Measurements from ENCODE around the gene SYS1.
A peak's percentile ranks its signal among the peaks of the same experiment; 100 is the strongest.

The SYS1 gene

DNA sequence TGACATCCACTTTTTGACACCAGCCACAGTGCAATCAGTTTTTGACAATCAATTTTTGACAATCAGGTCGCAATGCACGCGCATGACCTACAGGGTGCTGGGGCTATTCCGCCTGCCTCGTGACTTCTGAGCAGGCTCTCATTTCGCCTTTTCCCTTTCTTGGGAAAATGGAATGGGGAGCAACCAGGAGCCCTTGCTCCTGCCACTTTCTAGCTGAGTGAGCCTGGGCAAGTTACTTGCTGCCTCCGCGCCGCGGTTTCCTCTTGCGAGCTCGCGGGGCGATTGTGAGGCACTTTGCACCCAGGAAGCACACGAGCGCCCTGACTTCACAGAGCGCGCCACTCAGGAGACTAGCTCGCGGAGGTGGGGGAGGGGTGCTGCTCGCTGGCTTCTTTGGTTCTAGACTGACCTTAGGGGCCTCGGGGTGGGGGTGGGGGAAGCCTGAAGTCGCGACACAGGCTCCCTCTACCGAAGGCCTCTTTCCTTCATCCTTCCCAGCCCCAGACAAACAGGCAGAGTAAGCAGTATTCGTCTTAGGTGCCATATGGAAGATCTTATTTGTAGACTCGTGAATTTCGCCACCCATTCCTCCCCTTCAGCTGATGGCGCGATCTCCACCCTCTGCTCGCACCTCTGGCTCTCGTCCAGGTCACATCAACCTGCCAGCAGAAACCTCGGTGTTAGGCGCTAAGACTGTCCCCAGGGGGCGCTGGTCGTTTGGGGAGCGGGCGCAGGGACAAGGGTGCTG lies 10.6 kb downstream of the SYS1 start:
- Histone ChIP-seq H3K9me3 (ENCODE audit: control insufficient read depth, insufficient read depth, low read length) (no peaks in the 10 kb centered on the region), H3K4me2 (ENCODE audit: low read length) (peak overlapping the region; percentile 73), H3K9me2 (replicated peaks; ENCODE audit: control insufficient read depth, low read length) (no peaks in the 10 kb centered on the region), H3F3A (ENCODE audit: control insufficient read depth, insufficient read depth) (peaks cover 12% of the 10 kb centered on the region), H3K27me3 (ENCODE audit: control insufficient read depth, low read length) (no peaks in the 10 kb centered on the region), H3K27ac (ENCODE audit: low read depth, low read length) (peak overlapping the region; percentile 40), H3K79me2 (ENCODE audit: control insufficient read depth, low read length) (peaks cover 7% of the 10 kb centered on the region; the same call in 1 of the 2 replicates), H3K4me3 (ENCODE audit: low read length) (peak overlapping the region; percentile 69), H4K20me1 (ENCODE audit: control insufficient read depth, insufficient read depth, low read depth, low read length) (peaks cover 6% of the 10 kb centered on the region; the same call in 1 of the 2 replicates), H3K36me3 (ENCODE audit: control insufficient read depth, low read length) (peaks cover 7% of the 10 kb centered on the region), H3K4me1 (ENCODE audit: control insufficient read depth, low read length) (peaks cover 31% of the 10 kb centered on the region)
- TF ChIP-seq, protein P1, sequence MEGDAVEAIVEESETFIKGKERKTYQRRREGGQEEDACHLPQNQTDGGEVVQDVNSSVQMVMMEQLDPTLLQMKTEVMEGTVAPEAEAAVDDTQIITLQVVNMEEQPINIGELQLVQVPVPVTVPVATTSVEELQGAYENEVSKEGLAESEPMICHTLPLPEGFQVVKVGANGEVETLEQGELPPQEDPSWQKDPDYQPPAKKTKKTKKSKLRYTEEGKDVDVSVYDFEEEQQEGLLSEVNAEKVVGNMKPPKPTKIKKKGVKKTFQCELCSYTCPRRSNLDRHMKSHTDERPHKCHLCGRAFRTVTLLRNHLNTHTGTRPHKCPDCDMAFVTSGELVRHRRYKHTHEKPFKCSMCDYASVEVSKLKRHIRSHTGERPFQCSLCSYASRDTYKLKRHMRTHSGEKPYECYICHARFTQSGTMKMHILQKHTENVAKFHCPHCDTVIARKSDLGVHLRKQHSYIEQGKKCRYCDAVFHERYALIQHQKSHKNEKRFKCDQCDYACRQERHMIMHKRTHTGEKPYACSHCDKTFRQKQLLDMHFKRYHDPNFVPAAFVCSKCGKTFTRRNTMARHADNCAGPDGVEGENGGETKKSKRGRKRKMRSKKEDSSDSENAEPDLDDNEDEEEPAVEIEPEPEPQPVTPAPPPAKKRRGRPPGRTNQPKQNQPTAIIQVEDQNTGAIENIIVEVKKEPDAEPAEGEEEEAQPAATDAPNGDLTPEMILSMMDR (IDR thresholded peaks at IDR 0.05; ENCODE audit: low read depth, low read length, poor library complexity, severe bottlenecking), result peak; percentile 97
- TF ChIP-seq EZH2phosphoT487 (IDR thresholded peaks at IDR 0.05; ENCODE audit: borderline replicate concordance, low read length), result no peak

DNA sequence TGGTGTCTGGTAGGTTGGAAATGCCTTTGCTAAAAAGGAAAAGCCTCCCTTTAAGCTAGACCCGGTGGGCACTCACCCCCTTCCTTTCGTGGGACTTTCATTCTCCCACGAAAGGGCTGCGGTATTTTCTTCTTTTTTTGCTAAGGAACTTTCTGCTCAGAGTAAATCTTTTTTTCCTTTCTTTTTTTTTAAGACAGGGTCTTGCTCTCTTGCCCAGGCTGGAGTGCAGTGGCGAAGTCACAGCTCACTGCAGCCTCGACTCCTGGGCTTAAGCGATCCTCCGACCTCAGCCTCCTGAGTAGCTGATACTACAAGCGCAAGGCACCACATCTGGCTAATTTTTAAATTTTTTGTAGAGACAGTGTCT lies 11.1 kb downstream of the SYS1 start:
- peak overlapping the region; percentile 73 for H3K4me2 ChIP-seq (ENCODE audit: low read length)
- peaks cover 1% of the 10 kb centered on the region for H3K36me3 ChIP-seq (ENCODE audit: control insufficient read depth, low read length)
- peaks cover 1% of the 10 kb centered on the region; the same call in 1 of the 2 replicates for H3K79me2 ChIP-seq (ENCODE audit: control insufficient read depth, low read length)
- no peaks in the 10 kb centered on the region for H3K9me3 ChIP-seq (ENCODE audit: control insufficient read depth, insufficient read depth, low read length)
- H3K4me3 ChIP-seq (ENCODE audit: low read length), result peak overlapping the region; percentile 69
- peaks cover 7% of the 10 kb centered on the region for H3F3A ChIP-seq (ENCODE audit: control insufficient read depth, insufficient read depth)
- no peaks in the 10 kb centered on the region for H3K9me2 ChIP-seq (replicated peaks; ENCODE audit: control insufficient read depth, low read length)
- H3K4me1 ChIP-seq (ENCODE audit: control insufficient read depth, low read length), result peaks cover 26% of the 10 kb centered on the region
- no peaks in the 10 kb centered on the region for H3K27me3 ChIP-seq (ENCODE audit: control insufficient read depth, low read length)
- TF ChIP-seq, protein P1 (IDR thresholded peaks at IDR 0.05; ENCODE audit: low read depth, low read length, poor library complexity, severe bottlenecking), result no peak
- no peak for TF ChIP-seq EZH2phosphoT487 (IDR thresholded peaks at IDR 0.05; ENCODE audit: borderline replicate concordance, low read length)
- peaks cover under 1% of the 10 kb centered on the region; the same call in 1 of the 2 replicates for H4K20me1 ChIP-seq (ENCODE audit: control insufficient read depth, insufficient read depth, low read depth, low read length)
- no peak overlapping the region for H3K27ac ChIP-seq (ENCODE audit: low read depth, low read length)

DNA sequence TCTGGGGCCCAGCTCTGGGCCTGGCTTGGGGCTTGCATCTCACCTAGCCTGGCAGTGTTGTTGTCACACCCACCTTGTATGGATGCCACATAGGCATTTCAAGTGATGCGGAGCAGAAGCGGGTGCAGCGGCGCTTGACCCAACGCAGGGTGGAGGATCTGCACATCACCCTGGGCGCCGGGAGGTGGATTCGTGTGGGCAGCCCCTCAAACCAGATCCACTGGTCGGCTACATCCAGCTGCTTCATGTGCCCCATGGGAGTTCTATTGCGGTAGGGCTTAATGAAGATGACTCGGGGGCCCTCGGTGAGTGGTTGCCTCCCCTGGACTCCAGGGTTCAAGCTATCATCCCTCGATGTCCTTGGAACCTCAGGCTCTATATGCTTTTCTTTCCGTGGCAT lies 12.0 kb downstream of the SYS1 start:
- H4K20me1 ChIP-seq (ENCODE audit: control insufficient read depth, insufficient read depth, low read depth, low read length), result no peaks in the 10 kb centered on the region
- no peak overlapping the region for H3K27ac ChIP-seq (ENCODE audit: low read depth, low read length)
- no peaks in the 10 kb centered on the region for H3K9me3 ChIP-seq (ENCODE audit: control insufficient read depth, insufficient read depth, low read length)
- no peaks in the 10 kb centered on the region for H3K9me2 ChIP-seq (replicated peaks; ENCODE audit: control insufficient read depth, low read length)
- H3K79me2 ChIP-seq (ENCODE audit: control insufficient read depth, low read length), result no peaks in the 10 kb centered on the region
- no peak overlapping the region for H3K4me3 ChIP-seq (ENCODE audit: low read length)
- no peak for TF ChIP-seq EZH2phosphoT487 (IDR thresholded peaks at IDR 0.05; ENCODE audit: borderline replicate concordance, low read length)
- TF ChIP-seq, protein P1 (IDR thresholded peaks at IDR 0.05; ENCODE audit: low read depth, low read length, poor library complexity, severe bottlenecking), result no peak
- H3K27me3 ChIP-seq (ENCODE audit: control insufficient read depth, low read length), result no peaks in the 10 kb centered on the region
- no peak overlapping the region for H3K4me2 ChIP-seq (ENCODE audit: low read length)
- peaks cover 6% of the 10 kb centered on the region for H3F3A ChIP-seq (ENCODE audit: control insufficient read depth, insufficient read depth)
- H3K36me3 ChIP-seq (ENCODE audit: control insufficient read depth, low read length), result no peaks in the 10 kb centered on the region
- peaks cover 21% of the 10 kb centered on the region for H3K4me1 ChIP-seq (ENCODE audit: control insufficient read depth, low read length)
